ENCODE data around the gene TTLL4. TPM values are rescaled to one million over a fixed set of nuclear protein-coding genes. Genes with fewer than 3 reads are reported as not detected.
A peak's percentile ranks its signal among the peaks of the same experiment; 100 is the strongest.

The TTLL4 gene
- total RNA-seq, 1 experiment from 2014 or later, result 33.6 TPM

- no peak overlapping the region for H3K4me3 Mint-ChIP-seq (ENCODE audit: unreplicated experiment)
- no peaks in the 10 kb centered on the region for H3K9me3 Mint-ChIP-seq (ENCODE audit: unreplicated experiment)
- POLR2A ChIA-PET, result interaction anchor here (0.8 kb wide), 1 partner anchor 24 kb away, joined by 3 read pairs; no protein-coding TSS in a partner anchor
These were observed 2.5 kb upstream of the TTLL4 start for GRCh38 chr2:218708086-218708485.

DNA sequence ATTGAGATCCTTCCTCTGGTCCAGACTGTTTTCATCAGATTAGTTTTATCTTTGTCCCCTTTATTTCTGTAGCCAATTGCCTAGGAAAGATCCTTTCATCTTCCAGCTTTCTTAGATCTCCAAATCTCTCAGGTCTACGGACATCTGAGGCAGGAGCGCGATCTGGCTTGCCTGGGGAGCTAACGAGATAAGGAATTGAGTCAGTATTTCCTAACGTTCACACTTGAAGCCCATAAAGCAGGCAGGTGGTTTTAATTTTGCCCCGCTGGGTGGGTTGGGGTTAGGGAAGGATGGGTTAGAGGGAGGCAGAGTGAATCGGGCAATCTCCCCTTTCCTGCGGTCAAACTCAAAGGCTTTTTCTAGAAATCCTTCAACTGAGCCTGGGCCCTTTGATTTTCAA is 727 bp upstream of the TTLL4 start:
- H3K36me3 Mint-ChIP-seq (ENCODE audit: insufficient read depth, unreplicated experiment), result peaks cover 7% of the 10 kb centered on the region
- CTCF ChIA-PET, result interaction anchor here (0.5 to 4.4 kb wide), 31 partner anchors 11 to 850 kb away, joined by 3 to 41 read pairs (median 5); partner anchors contain the start of genes BCS1L, RNF25, STK36 and USP37
- intact Hi-C loops (cut with micrococcal nuclease), result loop anchor here (2.0 kb wide), 1 partner anchor 21 kb away; no protein-coding TSS in a partner anchor
- DNase-seq (ENCODE audit: unreplicated experiment), result no peak
- H3K4me3 Mint-ChIP-seq (ENCODE audit: unreplicated experiment), result peak overlapping the region; percentile 98
- no peak overlapping the region for H3K27ac Mint-ChIP-seq (ENCODE audit: low read depth, unreplicated experiment)
- no peaks in the 10 kb centered on the region for H3K27me3 Mint-ChIP-seq (ENCODE audit: insufficient read depth, unreplicated experiment)
- H3K4me1 Mint-ChIP-seq (ENCODE audit: insufficient read depth, unreplicated experiment), result peaks cover 15% of the 10 kb centered on the region
- no peaks in the 10 kb centered on the region for H3K9me3 Mint-ChIP-seq (ENCODE audit: unreplicated experiment)
- TF ChIP-seq, protein P1, sequence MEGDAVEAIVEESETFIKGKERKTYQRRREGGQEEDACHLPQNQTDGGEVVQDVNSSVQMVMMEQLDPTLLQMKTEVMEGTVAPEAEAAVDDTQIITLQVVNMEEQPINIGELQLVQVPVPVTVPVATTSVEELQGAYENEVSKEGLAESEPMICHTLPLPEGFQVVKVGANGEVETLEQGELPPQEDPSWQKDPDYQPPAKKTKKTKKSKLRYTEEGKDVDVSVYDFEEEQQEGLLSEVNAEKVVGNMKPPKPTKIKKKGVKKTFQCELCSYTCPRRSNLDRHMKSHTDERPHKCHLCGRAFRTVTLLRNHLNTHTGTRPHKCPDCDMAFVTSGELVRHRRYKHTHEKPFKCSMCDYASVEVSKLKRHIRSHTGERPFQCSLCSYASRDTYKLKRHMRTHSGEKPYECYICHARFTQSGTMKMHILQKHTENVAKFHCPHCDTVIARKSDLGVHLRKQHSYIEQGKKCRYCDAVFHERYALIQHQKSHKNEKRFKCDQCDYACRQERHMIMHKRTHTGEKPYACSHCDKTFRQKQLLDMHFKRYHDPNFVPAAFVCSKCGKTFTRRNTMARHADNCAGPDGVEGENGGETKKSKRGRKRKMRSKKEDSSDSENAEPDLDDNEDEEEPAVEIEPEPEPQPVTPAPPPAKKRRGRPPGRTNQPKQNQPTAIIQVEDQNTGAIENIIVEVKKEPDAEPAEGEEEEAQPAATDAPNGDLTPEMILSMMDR (IDR thresholded peaks at IDR 0.05; ENCODE audit: unreplicated experiment), result no peak
- BruUV-seq (replicated peaks), result no TSS peak
- POLR2A ChIA-PET, result interaction anchor here (0.6 to 1.9 kb wide), 10 partner anchors 12 to 184 kb away, joined by 3 to 19 read pairs (median 4); partner anchors contain the start of genes BCS1L, RNF25, STK36 and ZNF142

More at GRCh38 chr2:218708086-218708485, 2.5 kb upstream of the TTLL4 start:
- no peaks in the 10 kb centered on the region for H3K27me3 Mint-ChIP-seq (ENCODE audit: insufficient read depth, unreplicated experiment)
- peaks cover 7% of the 10 kb centered on the region for H3K36me3 Mint-ChIP-seq (ENCODE audit: insufficient read depth, unreplicated experiment)
- DNase-seq (ENCODE audit: unreplicated experiment), result no peak
- no TSS peak for BruUV-seq (replicated peaks)
- TF ChIP-seq, protein P1 (IDR thresholded peaks at IDR 0.05; ENCODE audit: unreplicated experiment), result no peak
- intact Hi-C loops (cut with micrococcal nuclease), result no loop called here
- no peak overlapping the region for H3K27ac Mint-ChIP-seq (ENCODE audit: low read depth, unreplicated experiment)
- CTCF ChIA-PET, result interaction anchor here (0.6 to 1.2 kb wide), 7 partner anchors 21 to 487 kb away, joined by 3 to 8 read pairs (median 4); no protein-coding TSS in a partner anchor
- H3K4me1 Mint-ChIP-seq (ENCODE audit: insufficient read depth, unreplicated experiment), result peaks cover 7% of the 10 kb centered on the region

DNA sequence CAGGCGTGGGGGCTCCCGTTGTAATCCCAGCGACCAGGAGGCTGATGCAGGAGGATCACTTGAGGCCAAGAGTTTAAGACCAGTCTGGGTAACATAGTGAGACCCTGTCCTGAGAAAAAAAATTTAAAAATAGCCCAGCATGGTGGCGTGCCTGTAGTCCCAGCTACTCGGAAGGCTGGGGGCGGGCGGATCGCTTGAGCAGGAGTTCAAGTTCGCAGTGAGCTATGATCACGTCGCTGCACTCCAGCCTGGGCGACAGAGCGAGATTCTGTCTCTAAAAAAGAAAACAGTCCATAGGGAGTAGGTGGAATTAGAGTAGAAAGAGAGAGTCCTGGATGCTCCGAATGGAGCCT is 325 bp upstream of the TTLL4 start:
- peak overlapping the region; percentile 98 for H3K4me3 Mint-ChIP-seq (ENCODE audit: unreplicated experiment)
- H3K27ac Mint-ChIP-seq (ENCODE audit: low read depth, unreplicated experiment), result no peak overlapping the region
- CTCF ChIA-PET, result interaction anchor here (0.5 to 4.4 kb wide), 33 partner anchors 10 to 850 kb away, joined by 3 to 41 read pairs (median 5); partner anchors contain the start of genes BCS1L, RNF25, STK36 and USP37
- no peaks in the 10 kb centered on the region for H3K9me3 Mint-ChIP-seq (ENCODE audit: unreplicated experiment)
- intact Hi-C loops (cut with micrococcal nuclease), result loop anchor here (2.0 kb wide), 1 partner anchor 20 kb away; no protein-coding TSS in a partner anchor
- H3K36me3 Mint-ChIP-seq (ENCODE audit: insufficient read depth, unreplicated experiment), result peaks cover 7% of the 10 kb centered on the region
- no peaks in the 10 kb centered on the region for H3K27me3 Mint-ChIP-seq (ENCODE audit: insufficient read depth, unreplicated experiment)
- TF ChIP-seq, protein P1 (IDR thresholded peaks at IDR 0.05; ENCODE audit: unreplicated experiment), result no peak
- no peak for DNase-seq (ENCODE audit: unreplicated experiment)
- POLR2A ChIA-PET, result interaction anchor here (0.6 to 1.9 kb wide), 10 partner anchors 13 to 184 kb away, joined by 3 to 19 read pairs (median 4); partner anchors contain the start of genes BCS1L, RNF25, STK36 and ZNF142
- BruUV-seq (replicated peaks), result no TSS peak
- peaks cover 15% of the 10 kb centered on the region for H3K4me1 Mint-ChIP-seq (ENCODE audit: insufficient read depth, unreplicated experiment)

DNA sequence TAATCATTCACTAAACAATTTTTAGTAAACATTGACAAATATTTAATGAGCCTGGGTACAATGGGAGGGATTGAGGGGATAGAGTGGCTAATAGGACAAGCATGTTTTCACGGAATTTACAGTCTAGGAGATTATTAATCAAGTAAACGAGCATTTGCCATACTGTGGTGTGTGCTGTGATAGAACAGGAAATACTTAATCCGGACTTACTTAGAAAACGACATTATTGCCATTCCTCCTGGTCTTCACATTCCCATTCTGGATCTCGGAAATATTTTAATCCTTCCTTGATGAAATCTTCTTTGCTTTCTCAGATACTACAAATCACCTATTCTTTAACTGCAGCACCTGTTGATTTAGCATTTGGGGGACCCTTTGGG is 905 bp downstream of the TTLL4 start:
- H3K9me3 Mint-ChIP-seq (ENCODE audit: unreplicated experiment), result no peaks in the 10 kb centered on the region
- TF ChIP-seq, protein P1 (IDR thresholded peaks at IDR 0.05; ENCODE audit: unreplicated experiment), result no peak
- no peaks in the 10 kb centered on the region for H3K27me3 Mint-ChIP-seq (ENCODE audit: insufficient read depth, unreplicated experiment)
- BruUV-seq (replicated peaks), result TSS peak; percentile 59
- ChIA-PET POLR2A (interaction anchor here (0.6 to 1.9 kb wide), 12 partner anchors 15 to 136 kb away, joined by 3 to 19 read pairs (median 4); partner anchors contain the start of genes BCS1L, RNF25, STK36 and ZNF142), CTCF (interaction anchor here (0.6 to 4.4 kb wide), 21 partner anchors 9 to 445 kb away, joined by 3 to 41 read pairs (median 6); partner anchors contain the start of gene PLCD4)
- DNase-seq (ENCODE audit: unreplicated experiment), result no peak
- intact Hi-C loops (cut with micrococcal nuclease), result loop anchor here (1.0 to 2.0 kb wide), 3 partner anchors 19 to 136 kb away; partner anchors contain the start of genes BCS1L and ZNF142
- H3K27ac Mint-ChIP-seq (ENCODE audit: low read depth, unreplicated experiment), result peak overlapping the region; percentile 92
- peaks cover 17% of the 10 kb centered on the region for H3K36me3 Mint-ChIP-seq (ENCODE audit: insufficient read depth, unreplicated experiment)
- H3K4me1 Mint-ChIP-seq (ENCODE audit: insufficient read depth, unreplicated experiment), result peaks cover 15% of the 10 kb centered on the region
- H3K4me3 Mint-ChIP-seq (ENCODE audit: unreplicated experiment), result peak overlapping the region; percentile 98
